Measurements from ENCODE around the gene FKBP2.

Gene FKBP2

DNA sequence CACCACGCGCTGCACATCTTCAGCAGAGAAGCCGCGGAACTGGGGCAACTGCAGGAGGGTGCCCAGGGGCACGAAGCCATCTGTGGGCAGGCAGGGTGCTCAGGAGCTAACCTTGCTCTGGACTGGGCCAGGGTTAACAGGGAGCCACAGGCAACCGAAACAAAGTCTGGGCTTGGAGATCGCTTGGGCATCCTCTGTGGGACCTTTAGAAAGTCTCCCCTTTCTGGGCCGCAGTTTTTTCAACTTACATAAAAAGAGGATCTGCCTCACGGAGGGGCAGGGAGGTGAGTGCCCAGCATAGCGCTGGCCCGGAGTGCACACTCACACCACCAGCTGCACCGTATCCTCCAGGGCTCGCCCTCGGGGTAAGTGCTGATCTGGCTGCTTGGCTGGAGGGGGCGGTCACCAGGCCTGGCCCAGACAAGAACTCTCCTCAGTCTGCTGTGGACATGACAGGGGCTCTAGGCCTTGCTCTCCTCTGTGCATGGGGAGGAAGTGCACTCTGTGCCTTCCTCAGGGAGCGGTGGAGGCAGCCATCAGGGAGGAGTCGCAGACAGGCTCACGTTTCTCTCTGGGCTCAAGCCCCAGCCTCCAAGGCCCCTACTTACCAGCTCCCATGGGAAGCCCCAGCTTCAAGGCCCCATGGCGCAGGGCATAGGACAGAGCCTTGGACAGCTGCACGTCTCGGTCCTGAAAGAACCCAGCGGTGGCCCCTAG, 15.8 kb upstream of the FKBP2 start:
- peak overlapping the region; percentile 79 for H3K4me3 ChIP-seq (replicated peaks; ENCODE audit: low read depth, low read length)
- no peak for DNase-seq (ENCODE audit: low read depth)
- TF ChIP-seq, protein P1, sequence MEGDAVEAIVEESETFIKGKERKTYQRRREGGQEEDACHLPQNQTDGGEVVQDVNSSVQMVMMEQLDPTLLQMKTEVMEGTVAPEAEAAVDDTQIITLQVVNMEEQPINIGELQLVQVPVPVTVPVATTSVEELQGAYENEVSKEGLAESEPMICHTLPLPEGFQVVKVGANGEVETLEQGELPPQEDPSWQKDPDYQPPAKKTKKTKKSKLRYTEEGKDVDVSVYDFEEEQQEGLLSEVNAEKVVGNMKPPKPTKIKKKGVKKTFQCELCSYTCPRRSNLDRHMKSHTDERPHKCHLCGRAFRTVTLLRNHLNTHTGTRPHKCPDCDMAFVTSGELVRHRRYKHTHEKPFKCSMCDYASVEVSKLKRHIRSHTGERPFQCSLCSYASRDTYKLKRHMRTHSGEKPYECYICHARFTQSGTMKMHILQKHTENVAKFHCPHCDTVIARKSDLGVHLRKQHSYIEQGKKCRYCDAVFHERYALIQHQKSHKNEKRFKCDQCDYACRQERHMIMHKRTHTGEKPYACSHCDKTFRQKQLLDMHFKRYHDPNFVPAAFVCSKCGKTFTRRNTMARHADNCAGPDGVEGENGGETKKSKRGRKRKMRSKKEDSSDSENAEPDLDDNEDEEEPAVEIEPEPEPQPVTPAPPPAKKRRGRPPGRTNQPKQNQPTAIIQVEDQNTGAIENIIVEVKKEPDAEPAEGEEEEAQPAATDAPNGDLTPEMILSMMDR (IDR thresholded peaks at IDR 0.05; ENCODE audit: low read length, missing control alignments) = no peak

DNA sequence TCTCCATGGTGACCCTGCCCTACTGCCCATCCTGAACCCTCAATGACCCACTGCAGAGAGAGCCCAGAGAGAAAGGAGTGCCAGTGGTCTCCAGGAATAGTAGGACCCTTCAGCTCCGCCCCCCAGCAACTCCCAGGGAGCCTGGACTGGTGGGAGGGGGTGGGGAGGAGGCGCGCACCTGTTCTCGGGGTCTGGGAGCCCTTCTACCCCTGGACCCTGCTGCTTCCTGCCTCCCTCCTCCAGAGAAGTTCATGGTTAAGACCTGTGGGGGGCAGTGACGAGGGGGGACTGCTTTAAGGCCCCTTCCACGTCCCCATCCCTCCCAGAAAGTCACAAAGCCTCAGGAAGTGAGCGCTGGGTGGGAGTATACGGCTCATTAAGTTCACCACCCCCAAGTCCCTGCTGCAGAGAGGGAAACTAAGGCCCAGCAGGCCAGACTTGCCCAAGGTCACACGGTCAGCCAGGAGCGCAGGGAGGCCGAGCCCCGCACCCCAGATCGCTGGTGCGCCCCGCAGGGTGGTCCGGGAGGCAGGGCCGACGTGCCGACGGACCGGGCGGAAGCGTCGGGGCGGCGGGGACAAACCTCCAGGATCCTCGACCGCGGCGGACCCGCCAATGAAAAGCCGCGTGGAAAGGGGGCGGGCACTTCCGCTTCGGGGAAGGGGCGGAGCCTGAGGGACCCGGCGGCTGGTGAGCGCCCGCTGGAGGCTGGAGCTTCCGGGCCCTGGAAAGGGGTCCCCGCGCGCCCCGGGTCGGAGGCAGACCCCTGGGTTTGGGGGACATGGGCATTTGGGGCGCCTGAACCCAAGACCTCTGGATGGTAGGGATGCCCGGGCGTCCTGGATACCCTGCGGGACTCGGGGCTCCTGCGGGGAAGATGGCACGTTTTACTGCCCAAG, 15.0 kb upstream of the FKBP2 start, which contains the start of the genes NUDT22 and TRPT1:
TSS of gene NUDT22 (plus strand) at position 667 of the 899 bp plus-strand sequence. CDS start 379 bp downstream, outside the sequence.
TSS of gene TRPT1 (minus strand) at position 579 of the 899 bp plus-strand sequence. CDS start at position 253, 326 bp downstream.
- TF ChIP-seq, protein P1 (IDR thresholded peaks at IDR 0.05; ENCODE audit: low read length, missing control alignments) = peak; percentile 22
- H3K4me3 ChIP-seq (replicated peaks; ENCODE audit: low read depth, low read length) = peak within 1 kb of the TSS; percentile 79
- peak; percentile 69 for DNase-seq (ENCODE audit: low read depth)

DNA sequence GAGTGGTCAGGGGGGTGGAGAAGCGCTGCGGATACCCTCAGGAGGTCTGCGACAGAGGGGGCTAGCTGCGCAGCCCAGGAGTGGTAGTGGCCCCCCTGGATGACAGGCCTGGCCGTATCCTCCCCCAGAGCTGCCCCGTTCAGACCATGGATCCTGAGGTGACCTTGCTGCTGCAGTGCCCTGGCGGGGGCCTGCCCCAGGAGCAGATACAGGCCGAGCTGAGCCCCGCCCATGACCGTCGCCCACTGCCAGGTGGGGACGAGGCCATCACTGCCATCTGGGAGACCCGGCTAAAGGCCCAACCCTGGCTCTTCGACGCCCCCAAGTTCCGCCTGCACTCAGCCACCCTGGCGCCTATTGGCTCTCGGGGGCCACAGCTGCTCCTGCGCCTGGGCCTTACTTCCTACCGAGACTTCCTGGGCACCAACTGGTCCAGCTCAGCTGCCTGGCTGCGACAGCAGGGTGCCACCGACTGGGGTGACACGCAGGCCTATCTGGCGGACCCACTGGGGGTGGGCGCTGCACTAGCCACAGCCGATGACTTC, 14.3 kb upstream of the FKBP2 start:
- H3K4me3 ChIP-seq (replicated peaks; ENCODE audit: low read depth, low read length) = peak overlapping the region; percentile 79
- TF ChIP-seq, protein P1 (IDR thresholded peaks at IDR 0.05; ENCODE audit: low read length, missing control alignments) = no peak
- no peak for DNase-seq (ENCODE audit: low read depth)

DNA sequence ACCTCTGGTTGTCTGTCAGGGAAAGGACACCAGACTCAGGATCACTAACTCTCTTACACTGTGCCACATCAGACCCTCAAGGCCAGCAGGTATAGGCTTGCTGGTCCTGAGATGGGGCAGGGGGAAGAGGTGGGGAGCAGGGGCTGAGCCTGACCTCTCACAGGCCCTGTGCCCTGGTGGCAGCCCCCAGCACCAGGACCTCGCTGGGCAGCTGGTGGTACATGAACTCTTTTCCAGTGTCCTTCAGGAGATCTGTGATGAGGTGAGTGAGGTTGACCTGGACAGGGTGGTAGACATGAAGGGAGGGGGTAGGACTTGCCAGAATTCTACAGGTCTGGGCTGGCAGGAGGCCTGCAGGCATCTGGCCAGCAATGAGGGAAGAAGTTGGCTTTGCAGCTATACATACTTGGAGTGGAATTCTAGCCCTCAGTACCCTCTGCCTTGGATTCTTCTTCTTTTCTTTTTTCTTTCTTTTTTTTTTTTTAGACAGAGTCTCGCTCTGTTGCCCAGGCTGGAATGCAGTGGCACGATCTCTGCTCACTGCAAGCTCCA, 13.4 kb upstream of the FKBP2 start:
- TF ChIP-seq, protein P1 (IDR thresholded peaks at IDR 0.05; ENCODE audit: low read length, missing control alignments) = no peak
- peak overlapping the region; percentile 79 for H3K4me3 ChIP-seq (replicated peaks; ENCODE audit: low read depth, low read length)
- no peak for DNase-seq (ENCODE audit: low read depth)

DNA sequence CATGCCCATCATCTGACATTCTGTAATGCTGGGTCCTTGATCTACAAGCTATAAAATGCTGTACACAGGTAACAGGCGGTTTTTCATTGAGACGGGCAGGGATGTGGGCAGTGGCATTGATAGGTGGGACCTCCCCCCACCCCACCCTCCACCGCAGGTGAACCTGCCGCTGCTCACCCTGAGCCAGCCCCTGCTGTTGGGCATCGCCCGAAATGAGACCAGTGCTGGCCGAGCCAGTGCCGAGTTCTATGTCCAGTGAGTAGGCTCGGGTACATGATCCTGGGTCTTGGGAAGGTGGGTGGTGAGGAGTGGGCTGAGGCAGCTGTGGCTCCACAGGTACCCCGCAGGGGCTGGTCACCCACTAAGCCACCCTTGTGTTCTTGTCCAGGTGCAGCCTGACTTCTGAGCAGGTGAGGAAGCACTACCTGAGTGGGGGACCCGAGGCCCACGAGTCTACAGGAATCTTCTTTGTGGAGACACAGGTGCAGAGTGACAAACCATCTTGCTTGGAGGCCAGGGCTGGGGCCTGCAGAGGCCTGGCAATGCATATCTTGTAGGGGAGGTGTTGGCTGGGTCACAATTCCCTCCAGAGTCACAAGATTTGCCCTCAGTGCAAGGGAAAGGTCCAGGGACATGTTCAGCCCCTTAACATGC, 11.7 kb upstream of the FKBP2 start:
- no peak for DNase-seq (ENCODE audit: low read depth)
- no peak overlapping the region for H3K4me3 ChIP-seq (replicated peaks; ENCODE audit: low read depth, low read length)
- TF ChIP-seq, protein P1 (IDR thresholded peaks at IDR 0.05; ENCODE audit: low read length, missing control alignments) = no peak

DNA sequence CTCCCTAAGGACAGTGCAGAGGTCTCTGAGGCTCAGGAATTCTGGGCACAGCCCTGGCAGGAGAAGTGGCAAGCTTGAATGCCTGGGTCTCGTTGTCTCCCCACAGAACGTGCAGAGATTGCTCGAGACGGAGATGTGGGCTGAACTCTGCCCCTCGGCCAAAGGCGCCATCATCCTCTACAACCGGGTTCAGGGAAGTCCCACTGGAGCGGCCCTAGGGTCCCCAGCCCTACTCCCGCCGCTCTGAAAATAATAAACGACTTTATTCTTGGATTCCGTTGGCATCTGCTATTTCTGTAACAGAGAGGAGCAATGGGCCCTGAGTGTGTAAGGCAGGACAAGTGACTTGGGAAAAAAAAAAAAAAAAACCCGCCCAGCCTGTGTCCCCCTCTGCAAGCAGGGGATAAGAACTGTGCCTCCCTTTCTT, 11.1 kb upstream of the FKBP2 start:
- peak overlapping the region; percentile 76 for H3K4me3 ChIP-seq (replicated peaks; ENCODE audit: low read depth, low read length)
- DNase-seq (ENCODE audit: low read depth) = no peak
- TF ChIP-seq, protein P1 (IDR thresholded peaks at IDR 0.05; ENCODE audit: low read length, missing control alignments) = no peak
